MM.1S (cell line): Measurements from ENCODE around the gene XCR1.

ENCODE experiments used
- DNase-seq: peaks from one replicate; pipeline ENCODE4 v3.0.0-alpha.2; 2015
- H2AFZ ChIP-seq: fragments of 300-600 bp; sonication (generic); 2 replicates; pipeline ENCODE4 v1.6.0; 2016; ENCODE audit warnings: antibody characterized with exemption, low read length
- H3F3A ChIP-seq: fragments of 300-600 bp; sonication (generic); 2 replicates; pipeline ENCODE4 v1.6.1; 2016; ENCODE audit warnings: mild to moderate bottlenecking, antibody characterized with exemption, low read length, moderate library complexity, mixed read lengths; ENCODE audit not compliant: insufficient read depth
- H3K27ac ChIP-seq: fragments of 300-600 bp; sonication (generic); 2 replicates; pipeline ENCODE4 v1.5.1; 2016; ENCODE audit warnings: mild to moderate bottlenecking, low read length
- H3K27me3 ChIP-seq: fragments of 300-600 bp; sonication (generic); replicated peaks from 2 replicates; pipeline ENCODE4 v1.6.0; 2016; ENCODE audit warnings: low read length; ENCODE audit not compliant: insufficient read depth
- H3K36me3 ChIP-seq: fragments of 300-600 bp; sonication (generic); replicated peaks from 2 replicates; pipeline ENCODE4 v1.6.1; 2016; ENCODE audit warnings: mild to moderate bottlenecking, low read length, mixed read lengths; ENCODE audit not compliant: insufficient read depth
- H3K4me1 ChIP-seq: fragments of 300-600 bp; sonication (generic); 2 replicates; pipeline ENCODE4 v1.6.1; 2016; ENCODE audit warnings: low read length, mixed read lengths
- H3K4me2 ChIP-seq: fragments of 300-600 bp; sonication (generic); 2 replicates; pipeline ENCODE4 v1.6.0; 2016; ENCODE audit warnings: low read depth, low read length
- H3K4me3 ChIP-seq: fragments of 300-600 bp; sonication (generic); 2 replicates; pipeline ENCODE4 v1.5.1; 2016; ENCODE audit warnings: low read length, mixed read lengths
- H3K79me2 ChIP-seq: fragments of 300-600 bp; sonication (generic); 2 replicates; pipeline ENCODE4 v1.6.1; 2016; ENCODE audit warnings: mixed run types, low read length, mixed read lengths
- H3K9ac ChIP-seq: fragments of 300-600 bp; sonication (generic); 2 replicates; pipeline ENCODE4 v1.6.1; 2016; ENCODE audit warnings: low read length, mixed read lengths
- H3K9me2 ChIP-seq: fragments of 300-600 bp; sonication (generic); replicated peaks from 2 replicates; pipeline ENCODE4 v1.6.1; 2016; ENCODE audit warnings: mild to moderate bottlenecking, low read length, mixed read lengths; ENCODE audit not compliant: insufficient read depth
- H3K9me3 ChIP-seq: fragments of 300-600 bp; sonication (generic); replicated peaks from 2 replicates; pipeline ENCODE4 v1.6.1; 2016; ENCODE audit warnings: mild to moderate bottlenecking, low read length, mixed read lengths; ENCODE audit not compliant: insufficient read depth
- H4K20me1 ChIP-seq: fragments of 300-600 bp; sonication (generic); 2 replicates; pipeline ENCODE4 v1.6.1; 2016; ENCODE audit warnings: mild to moderate bottlenecking, low read length, moderate library complexity, mixed read lengths; ENCODE audit not compliant: insufficient read depth
- EZH2 ChIP-seq: fragments of 300-600 bp; sonication (generic); optimal IDR thresholded peaks from 2 replicates; pipeline ENCODE3; 2017; ENCODE audit warnings: low read depth, mild to moderate bottlenecking, antibody characterized with exemption, low read length, mixed read lengths
- EZH2phosphoT487 ChIP-seq: fragments of 300-600 bp; sonication (generic); IDR thresholded peaks from 2 replicates; pipeline ENCODE4 v1.6.1; 2018; ENCODE audit warnings: antibody characterized with exemption, low read length
- TF ChIP-seq, protein P1 (sequence below): fragments of 300-600 bp; sonication (generic); IDR thresholded peaks from 2 replicates; pipeline ENCODE4 v1.5.1; 2016; ENCODE audit warnings: antibody characterized with exemption, low read length, mixed read lengths

XCR1 gene, protein sequence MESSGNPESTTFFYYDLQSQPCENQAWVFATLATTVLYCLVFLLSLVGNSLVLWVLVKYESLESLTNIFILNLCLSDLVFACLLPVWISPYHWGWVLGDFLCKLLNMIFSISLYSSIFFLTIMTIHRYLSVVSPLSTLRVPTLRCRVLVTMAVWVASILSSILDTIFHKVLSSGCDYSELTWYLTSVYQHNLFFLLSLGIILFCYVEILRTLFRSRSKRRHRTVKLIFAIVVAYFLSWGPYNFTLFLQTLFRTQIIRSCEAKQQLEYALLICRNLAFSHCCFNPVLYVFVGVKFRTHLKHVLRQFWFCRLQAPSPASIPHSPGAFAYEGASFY

DNA sequence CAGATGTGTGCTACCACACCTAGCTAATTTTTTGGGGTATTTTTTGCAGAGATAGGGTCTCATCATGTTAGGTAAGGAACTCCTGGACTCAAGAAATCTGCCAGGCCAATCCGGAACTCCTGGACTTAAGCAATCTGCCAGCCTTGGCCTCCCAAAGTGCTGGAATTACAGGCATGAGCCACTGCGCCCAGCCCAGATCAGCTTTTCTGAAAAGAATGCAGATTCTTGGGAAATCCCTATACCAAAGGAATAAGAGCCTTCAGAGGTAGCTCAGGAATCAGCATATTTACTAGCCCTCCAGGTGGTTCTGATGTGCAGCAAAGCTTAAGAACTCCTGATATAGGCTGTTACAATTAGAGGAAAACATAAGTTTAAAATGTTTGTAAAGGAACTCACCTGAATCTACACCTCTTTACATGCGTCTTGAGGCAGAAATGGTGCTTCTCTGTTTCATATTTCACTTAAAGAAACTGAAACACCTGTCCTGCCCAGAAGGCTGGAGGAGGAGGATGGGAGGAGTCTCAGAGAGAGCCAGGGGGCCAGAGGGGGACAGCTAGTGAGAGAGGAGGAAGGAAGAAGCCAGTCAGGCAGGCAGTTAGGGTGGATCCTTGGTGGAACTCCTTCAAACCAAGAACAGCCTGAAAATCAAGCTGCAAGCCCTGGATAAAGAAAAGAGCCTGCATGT, at the start of gene XCR1:
TSS of gene XCR1 (minus strand) at position 463 of the 685 bp plus-strand sequence. CDS start 5,536 bp downstream, outside the sequence.
- no peak for TF ChIP-seq EZH2phosphoT487
- TF ChIP-seq EZH2 = no peak
- TF ChIP-seq, protein P1, sequence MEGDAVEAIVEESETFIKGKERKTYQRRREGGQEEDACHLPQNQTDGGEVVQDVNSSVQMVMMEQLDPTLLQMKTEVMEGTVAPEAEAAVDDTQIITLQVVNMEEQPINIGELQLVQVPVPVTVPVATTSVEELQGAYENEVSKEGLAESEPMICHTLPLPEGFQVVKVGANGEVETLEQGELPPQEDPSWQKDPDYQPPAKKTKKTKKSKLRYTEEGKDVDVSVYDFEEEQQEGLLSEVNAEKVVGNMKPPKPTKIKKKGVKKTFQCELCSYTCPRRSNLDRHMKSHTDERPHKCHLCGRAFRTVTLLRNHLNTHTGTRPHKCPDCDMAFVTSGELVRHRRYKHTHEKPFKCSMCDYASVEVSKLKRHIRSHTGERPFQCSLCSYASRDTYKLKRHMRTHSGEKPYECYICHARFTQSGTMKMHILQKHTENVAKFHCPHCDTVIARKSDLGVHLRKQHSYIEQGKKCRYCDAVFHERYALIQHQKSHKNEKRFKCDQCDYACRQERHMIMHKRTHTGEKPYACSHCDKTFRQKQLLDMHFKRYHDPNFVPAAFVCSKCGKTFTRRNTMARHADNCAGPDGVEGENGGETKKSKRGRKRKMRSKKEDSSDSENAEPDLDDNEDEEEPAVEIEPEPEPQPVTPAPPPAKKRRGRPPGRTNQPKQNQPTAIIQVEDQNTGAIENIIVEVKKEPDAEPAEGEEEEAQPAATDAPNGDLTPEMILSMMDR = no peak
- Histone ChIP-seq H3K4me1 (peaks cover 22% of the 10 kb centered on the region), H2AFZ (peak within 1 kb of the TSS; percentile 88), H4K20me1 (no peaks in the 10 kb centered on the region), H3K4me2 (peak within 1 kb of the TSS; percentile 74), H3K79me2 (0 out of 2 replicates have a peak, but pooled peaks cover 5% of the 10 kb centered on the region), H3K4me3 (peak within 1 kb of the TSS; percentile 60), H3K9ac (peak within 1 kb of the TSS; percentile 65), H3K27ac (peak within 1 kb of the TSS; percentile 74), H3K27me3 (no peaks in the 10 kb centered on the region), H3K9me3 (no peaks in the 10 kb centered on the region), H3K36me3 (no peaks in the 10 kb centered on the region), H3F3A (peaks cover 11% of the 10 kb centered on the region), H3K9me2 (no peaks in the 10 kb centered on the region)
- peak; percentile 78 for DNase-seq

DNA sequence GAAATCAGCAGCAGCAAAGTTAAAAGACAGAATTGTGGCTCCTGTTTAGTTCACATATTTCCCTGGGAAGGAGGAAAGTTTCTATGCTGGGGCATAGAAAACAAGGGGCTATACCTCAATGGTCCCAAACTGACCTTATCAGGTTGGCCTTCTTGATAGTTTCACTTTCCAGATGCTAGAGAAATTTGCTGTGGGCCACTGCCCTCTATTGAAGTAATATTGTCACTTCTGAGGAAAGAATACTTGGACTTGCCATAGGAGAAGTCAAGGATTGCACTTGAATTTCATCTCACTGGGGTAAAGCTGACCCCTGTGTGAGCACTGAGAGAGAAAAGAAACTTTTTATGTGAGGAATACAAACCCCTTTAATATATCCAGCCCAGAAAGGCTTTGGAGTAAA, 49.3 kb upstream of the XCR1 start:
- H3K9ac ChIP-seq = no peak overlapping the region
- H3K27me3 ChIP-seq = no peaks in the 10 kb centered on the region
- no peak overlapping the region for H3K4me2 ChIP-seq
- no peak overlapping the region for H3K4me3 ChIP-seq
- DNase-seq = peak; percentile 72
- peaks cover 7% of the 10 kb centered on the region for H3K4me1 ChIP-seq
- H3K36me3 ChIP-seq = no peaks in the 10 kb centered on the region
- H3K9me3 ChIP-seq = no peaks in the 10 kb centered on the region
- H3K79me2 ChIP-seq = no peaks in the 10 kb centered on the region
- no peak overlapping the region for H3K27ac ChIP-seq
- no peaks in the 10 kb centered on the region for H3K9me2 ChIP-seq
- no peak overlapping the region for H2AFZ ChIP-seq
- no peaks in the 10 kb centered on the region for H4K20me1 ChIP-seq
- TF ChIP-seq, protein P1 = peak; percentile 63
- no peak for TF ChIP-seq EZH2
- H3F3A ChIP-seq = no peaks in the 10 kb centered on the region

DNA sequence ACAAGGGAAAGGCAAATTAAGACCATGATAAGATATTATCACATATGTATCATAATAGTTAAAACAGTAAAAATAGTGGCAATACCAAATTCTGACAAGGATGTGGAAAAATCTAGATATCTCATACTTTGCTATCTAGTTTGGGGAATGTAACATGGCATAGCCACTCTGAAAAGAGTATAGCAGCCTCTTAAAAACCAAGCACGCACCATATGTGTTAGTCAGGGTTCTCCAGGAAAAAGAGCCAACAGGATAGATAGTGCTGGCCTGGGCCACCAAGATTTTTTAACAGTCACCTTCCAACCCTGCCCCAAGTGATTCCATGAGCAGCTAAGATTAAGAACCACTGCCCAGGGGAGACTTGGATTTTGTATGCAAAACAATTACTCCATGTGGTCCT, 48.5 kb upstream of the XCR1 start:
- no peaks in the 10 kb centered on the region for H3K9me3 ChIP-seq
- no peak overlapping the region for H3K9ac ChIP-seq
- peaks cover 15% of the 10 kb centered on the region for H3K4me1 ChIP-seq
- H3K27me3 ChIP-seq = no peaks in the 10 kb centered on the region
- H3K4me2 ChIP-seq = no peak overlapping the region
- no peak overlapping the region for H2AFZ ChIP-seq
- no peak overlapping the region for H3K4me3 ChIP-seq
- peaks cover 5% of the 10 kb centered on the region for H3F3A ChIP-seq
- TF ChIP-seq EZH2phosphoT487 = no peak
- TF ChIP-seq EZH2 = no peak
- TF ChIP-seq, protein P1 = no peak
- no peak for DNase-seq
- H3K79me2 ChIP-seq = no peaks in the 10 kb centered on the region
- no peaks in the 10 kb centered on the region for H4K20me1 ChIP-seq
- no peak overlapping the region for H3K27ac ChIP-seq
- no peaks in the 10 kb centered on the region for H3K36me3 ChIP-seq
- H3K9me2 ChIP-seq = no peaks in the 10 kb centered on the region
